Gastroesophageal sphincter (tissue), 4 donors: ENCODE data around the gene BMP5. TPM values are rescaled to one million over a fixed set of nuclear protein-coding genes. Genes with fewer than 3 reads are reported as not detected.

Experiments used
- ATAC-seq: fragments of 150-250 bp; one replicate; pipeline ENCODE4 v1.9.1; 2016; ENCODE audit warnings: mild to moderate bottlenecking, moderate library complexity
- H3K27ac ChIP-seq, 4 donors: fragments of 200-600 bp; sonication (generic) in 3 of 4; 1 replicate in 3 of 4; 2 replicates in 1 of 4; pipeline ENCODE4 v1.5.1; 2016 to 2019
- H3K27me3 ChIP-seq: fragments of 200-600 bp; sonication (generic); one replicate; pipeline ENCODE4 v1.5.1; 2019
- H3K36me3 ChIP-seq, 2 donors: fragments of 200-600 bp; sonication (generic); one replicate each; pipeline ENCODE4 v1.5.1; 2019; ENCODE audit warnings: control low read depth in 1 of 2
- H3K4me1 ChIP-seq, 3 donors: fragments of 200-600 bp; sonication (generic); 1 replicate in 2 of 3; 2 replicates in 1 of 3; pipeline ENCODE4 v1.5.1; 2016 to 2019; ENCODE audit warnings: control low read depth in 2 of 3
- H3K4me3 ChIP-seq, 2 donors: fragments of 200-600 bp; sonication (generic); one replicate each; pipeline ENCODE4 v1.5.1; 2019; ENCODE audit warnings: mild to moderate bottlenecking in 1 of 2, moderate library complexity in 1 of 2
- H3K9me3 ChIP-seq, 3 donors: fragments of 200-600 bp; sonication (generic); one replicate each; pipeline ENCODE4 v1.5.1; 2017 to 2019; ENCODE audit warnings: control low read depth in 2 of 3
- EP300 ChIP-seq: sonication (generic); formaldehyde crosslinking; IDR thresholded peaks from one replicate; pipeline ENCODE4 v1.6.1; 2017; ENCODE audit warnings: antibody characterized with exemption, mild to moderate bottlenecking
- POLR2A ChIP-seq, 2 donors: fragments of 450-650 bp; IDR thresholded peaks; one replicate each; pipeline ENCODE4 v1.6.1; 2017; ENCODE audit warnings: antibody characterized with exemption in 2 of 2, mild to moderate bottlenecking in 2 of 2, moderate library complexity in 1 of 2
- POLR2AphosphoS5 ChIP-seq: sonication (generic); formaldehyde crosslinking; IDR thresholded peaks from one replicate; pipeline ENCODE4 v1.6.1; 2017; ENCODE audit warnings: antibody characterized with exemption
- WGBS, 2 donors: methylation state at CpG; one replicate each; pipeline ENCODE4 v1.1.5; 2018; ENCODE audit warnings: low coverage in 1 of 2; 5-methylcytosine and 5-hydroxymethylcytosine counted together
- total RNA-seq, 4 donors: library from RNA; depleted of rRNA; stranded (reverse); fragments of >200 nt; gene quantifications; one replicate each; pipeline ENCODE4 v1.1.0, GENCODE V29; 2016
- TF ChIP-seq, protein P1 (sequence below), 4 experiments: fragments of 200-600 bp in 2 of 4; fragments of 450-650 bp in 2 of 4; sonication (generic) in 1 of 4; IDR thresholded peaks; one replicate each; pipeline ENCODE4 v1.5.1; 2017 to 2019; ENCODE audit warnings: antibody characterized with exemption in 4 of 4, mild to moderate bottlenecking in 2 of 4, moderate library complexity in 2 of 4

The BMP5 gene
- total RNA-seq, 4 donors from 2014 or later: 0.40 to 2.6 (median 0.89) TPM

DNA sequence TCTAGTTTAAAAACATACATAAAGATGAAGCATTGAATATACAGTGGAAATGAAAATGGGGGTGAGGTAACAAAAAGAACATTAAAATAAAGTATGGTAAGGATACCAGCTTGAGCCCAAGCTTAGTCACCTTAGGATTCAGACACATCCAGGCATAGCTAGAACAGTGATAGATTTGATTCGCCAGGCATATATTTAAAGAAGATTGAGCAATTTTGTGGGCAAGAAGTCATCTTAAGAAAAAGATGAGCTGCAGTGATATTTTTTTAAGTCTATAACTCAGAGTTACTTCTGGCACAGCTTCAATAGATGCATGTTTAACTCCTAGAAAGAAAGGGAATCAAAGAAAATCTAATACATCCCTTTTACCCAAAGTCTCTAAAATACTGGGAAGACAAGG, 97.9 kb downstream of the BMP5 start:
- no peaks in the 10 kb centered on the region for H3K27me3 ChIP-seq
- H3K4me3 ChIP-seq: no peak overlapping the region
- H3K4me1 ChIP-seq: no peaks in the 10 kb centered on the region
- no peak for TF ChIP-seq POLR2A (IDR thresholded peaks at IDR 0.05)
- TF ChIP-seq, protein P1, sequence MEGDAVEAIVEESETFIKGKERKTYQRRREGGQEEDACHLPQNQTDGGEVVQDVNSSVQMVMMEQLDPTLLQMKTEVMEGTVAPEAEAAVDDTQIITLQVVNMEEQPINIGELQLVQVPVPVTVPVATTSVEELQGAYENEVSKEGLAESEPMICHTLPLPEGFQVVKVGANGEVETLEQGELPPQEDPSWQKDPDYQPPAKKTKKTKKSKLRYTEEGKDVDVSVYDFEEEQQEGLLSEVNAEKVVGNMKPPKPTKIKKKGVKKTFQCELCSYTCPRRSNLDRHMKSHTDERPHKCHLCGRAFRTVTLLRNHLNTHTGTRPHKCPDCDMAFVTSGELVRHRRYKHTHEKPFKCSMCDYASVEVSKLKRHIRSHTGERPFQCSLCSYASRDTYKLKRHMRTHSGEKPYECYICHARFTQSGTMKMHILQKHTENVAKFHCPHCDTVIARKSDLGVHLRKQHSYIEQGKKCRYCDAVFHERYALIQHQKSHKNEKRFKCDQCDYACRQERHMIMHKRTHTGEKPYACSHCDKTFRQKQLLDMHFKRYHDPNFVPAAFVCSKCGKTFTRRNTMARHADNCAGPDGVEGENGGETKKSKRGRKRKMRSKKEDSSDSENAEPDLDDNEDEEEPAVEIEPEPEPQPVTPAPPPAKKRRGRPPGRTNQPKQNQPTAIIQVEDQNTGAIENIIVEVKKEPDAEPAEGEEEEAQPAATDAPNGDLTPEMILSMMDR (IDR thresholded peaks at IDR 0.05): no peak
- TF ChIP-seq POLR2AphosphoS5: no peak
- no peak for TF ChIP-seq EP300
- no peak overlapping the region for H3K27ac ChIP-seq
- ATAC-seq: no peak
- no peaks in the 10 kb centered on the region for H3K36me3 ChIP-seq
- 90 to 95% methylated on average over 1 of the region's 1 CpG for whole genome bisulfite sequencing, 2 donors
- H3K9me3 ChIP-seq: no peaks in the 10 kb centered on the region

GRCh38 chr6:55776113-55776512, 99.3 kb downstream of the BMP5 start:
- TF ChIP-seq EP300 (no peak), POLR2AphosphoS5 (no peak), POLR2A (IDR thresholded peaks at IDR 0.05) (no peak)
- TF ChIP-seq, protein P1 (IDR thresholded peaks at IDR 0.05): no peak
- Histone ChIP-seq H3K4me3 (no peak overlapping the region), H3K9me3 (no peaks in the 10 kb centered on the region), H3K27ac (no peak overlapping the region), H3K4me1 (no peaks in the 10 kb centered on the region), H3K27me3 (no peaks in the 10 kb centered on the region), H3K36me3 (no peaks in the 10 kb centered on the region)
- ATAC-seq: no peak
- 22 to 45% methylated on average over 1 of the region's 1 CpG for WGBS, 2 donors

GRCh38 chr6:55775029-55775318, 100.4 kb downstream of the BMP5 start:
- ATAC-seq: no peak
- Histone ChIP-seq H3K4me1 (no peaks in the 10 kb centered on the region), H3K4me3 (no peak overlapping the region), H3K27ac (no peak overlapping the region), H3K9me3 (no peaks in the 10 kb centered on the region), H3K36me3 (no peaks in the 10 kb centered on the region), H3K27me3 (no peaks in the 10 kb centered on the region)
- no peak for TF ChIP-seq POLR2A (IDR thresholded peaks at IDR 0.05)
- TF ChIP-seq POLR2AphosphoS5: no peak
- TF ChIP-seq, protein P1 (IDR thresholded peaks at IDR 0.05): no peak

- WGBS, 2 donors: 47 to 86% methylated on average over 5 of the region's 5 CpGs
- Histone ChIP-seq H3K4me3 (no peak overlapping the region), H3K36me3 (no peaks in the 10 kb centered on the region), H3K27me3 (no peaks in the 10 kb centered on the region), H3K9me3 (no peaks in the 10 kb centered on the region), H3K27ac (no peak overlapping the region), H3K4me1 (no peaks in the 10 kb centered on the region)
- no peak for TF ChIP-seq POLR2A (IDR thresholded peaks at IDR 0.05)
- no peak for TF ChIP-seq POLR2AphosphoS5
- no peak for TF ChIP-seq EP300
- ATAC-seq: no peak
Observed at GRCh38 chr6:55774286-55775028, 100.9 kb downstream of the BMP5 start.

DNA sequence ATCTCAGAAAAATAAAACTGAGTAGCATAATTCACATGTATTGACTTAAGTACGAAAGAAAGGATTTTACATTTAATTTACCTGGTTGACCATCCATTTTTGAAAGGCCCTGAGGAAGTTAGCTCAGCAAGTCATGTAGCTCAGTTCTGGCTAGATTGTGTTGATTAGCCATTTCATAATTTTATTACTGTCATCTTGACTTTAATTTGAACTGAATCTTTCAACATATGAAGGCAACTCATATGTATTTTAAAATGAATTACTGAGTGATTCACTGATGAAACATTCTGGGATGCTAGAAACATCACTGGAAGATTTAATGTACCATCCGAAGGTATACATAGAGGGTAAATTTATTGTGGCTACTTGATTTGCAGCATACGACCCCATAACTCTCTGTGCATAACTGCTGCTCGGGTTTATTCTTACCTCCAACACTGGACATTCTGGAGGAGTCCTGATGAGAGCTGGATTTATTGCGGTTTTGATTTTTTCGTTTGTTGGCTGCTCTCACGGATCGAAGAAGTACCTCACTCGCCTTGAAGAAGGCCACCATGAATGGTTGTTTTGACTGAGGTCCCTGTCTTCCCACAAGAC, 101.7 kb downstream of the BMP5 start:
- Histone ChIP-seq H3K27me3 (no peaks in the 10 kb centered on the region), H3K36me3 (no peaks in the 10 kb centered on the region), H3K9me3 (no peaks in the 10 kb centered on the region), H3K4me1 (no peaks in the 10 kb centered on the region), H3K4me3 (no peak overlapping the region), H3K27ac (no peak overlapping the region)
- ATAC-seq: no peak
- TF ChIP-seq POLR2A (IDR thresholded peaks at IDR 0.05) (no peak), POLR2AphosphoS5 (no peak), EP300 (no peak)
- TF ChIP-seq, protein P1 (IDR thresholded peaks at IDR 0.05): no peak
- WGBS, 2 donors: 94 to 95% methylated on average over 8 to 9 of the region's 9 CpGs
